KOPT-K1 (cell line): ENCODE measurements around the gene ATXN10.

Source experiments
- H3K27ac ChIP-seq: fragments of 200-600 bp; sonication (generic); 2 replicates; pipeline ENCODE4 v1.5.1; 2016; ENCODE audit warnings: antibody characterized with exemption, mild to moderate bottlenecking, low read depth, low read length; ENCODE audit not compliant: poor library complexity, severe bottlenecking
- H3K36me3 ChIP-seq: fragments of 200-600 bp; sonication (generic); 2 replicates; pipeline ENCODE4 v1.5.1; 2017; ENCODE audit warnings: antibody characterized with exemption, mild to moderate bottlenecking, low read length, moderate library complexity; ENCODE audit not compliant: insufficient read depth
- H3K9me3 ChIP-seq: fragments of 200-600 bp; sonication (generic); 2 replicates; pipeline ENCODE4 v1.5.1; 2017; ENCODE audit warnings: antibody characterized with exemption, low read length, mild to moderate bottlenecking; ENCODE audit not compliant: insufficient read depth, poor library complexity, severe bottlenecking

ATXN10 gene

GRCh38 chr22:45812910-45813309 is 141.3 kb downstream of the ATXN10 start:
- no peak overlapping the region for H3K27ac ChIP-seq
- peaks cover 53% of the 10 kb centered on the region for H3K36me3 ChIP-seq
- no peaks in the 10 kb centered on the region for H3K9me3 ChIP-seq

GRCh38 chr22:45814198-45814597 is 142.6 kb downstream of the ATXN10 start:
- Histone ChIP-seq H3K36me3 (peaks cover 47% of the 10 kb centered on the region), H3K27ac (no peak overlapping the region), H3K9me3 (no peaks in the 10 kb centered on the region)

GRCh38 chr22:45816776-45817175 is 145.1 kb downstream of the ATXN10 start:
- H3K9me3 ChIP-seq, result no peaks in the 10 kb centered on the region
- peaks cover 40% of the 10 kb centered on the region for H3K36me3 ChIP-seq
- no peak overlapping the region for H3K27ac ChIP-seq

- Histone ChIP-seq H3K9me3 (no peaks in the 10 kb centered on the region), H3K36me3 (peaks cover 33% of the 10 kb centered on the region), H3K27ac (no peak overlapping the region)
Measured at GRCh38 chr22:45817745-45818423, 146.2 kb downstream of the ATXN10 start.

DNA sequence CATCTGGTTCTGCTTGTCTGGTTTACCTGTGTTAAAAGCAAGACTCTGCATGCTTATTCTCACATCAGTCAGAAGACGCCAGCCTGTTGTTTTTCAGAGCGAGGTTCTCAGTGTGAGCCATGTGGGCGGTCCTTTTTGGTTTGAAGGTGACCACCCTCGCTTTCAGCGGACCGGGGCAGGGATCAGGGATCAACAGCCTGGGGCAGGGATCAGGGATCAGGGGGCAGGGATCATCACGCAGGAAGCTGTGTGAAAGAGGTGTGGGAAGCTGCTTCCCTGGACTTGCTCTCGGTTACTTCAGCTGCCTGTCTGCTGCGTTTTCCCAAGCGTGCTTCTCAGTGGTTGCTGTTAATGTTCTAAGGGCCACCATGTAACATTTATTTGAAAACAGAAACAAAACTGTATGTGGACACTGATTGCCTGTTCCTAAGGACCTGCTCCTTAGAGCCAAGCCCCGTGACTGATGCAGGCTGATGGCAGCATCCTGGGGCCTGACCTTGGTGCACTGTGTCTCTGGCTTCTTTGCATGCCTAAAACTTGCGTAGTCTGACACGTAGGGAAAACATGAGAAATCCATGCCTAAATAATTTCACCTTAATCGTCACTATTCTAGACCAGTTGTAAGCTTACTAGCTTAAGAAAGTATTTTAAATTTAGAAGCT is 146.9 kb downstream of the ATXN10 start:
- Histone ChIP-seq H3K9me3 (no peaks in the 10 kb centered on the region), H3K27ac (no peak overlapping the region), H3K36me3 (peaks cover 33% of the 10 kb centered on the region)

DNA sequence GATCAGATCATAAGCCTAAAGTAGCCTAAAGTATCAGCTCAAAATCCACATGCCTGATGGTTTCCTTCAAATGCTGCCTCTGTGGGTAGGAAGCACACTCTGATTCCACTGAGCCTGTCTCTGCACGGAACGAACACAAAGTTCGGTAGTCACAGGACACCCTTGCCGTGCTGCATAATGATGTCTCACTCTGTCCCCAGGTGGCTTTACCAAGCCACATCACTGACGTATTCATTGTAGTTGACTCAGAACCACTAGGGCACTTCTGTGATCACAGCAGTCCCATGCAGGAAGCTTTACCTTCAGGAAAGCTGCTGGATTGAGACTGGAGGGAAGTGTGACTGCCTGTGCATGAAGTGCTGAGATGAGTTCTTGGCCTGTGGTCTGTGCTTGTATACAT is 147.7 kb downstream of the ATXN10 start:
- no peak overlapping the region for H3K27ac ChIP-seq
- peaks cover 30% of the 10 kb centered on the region for H3K36me3 ChIP-seq

GRCh38 chr22:45823336-45823735 is 151.7 kb downstream of the ATXN10 start:
- H3K36me3 ChIP-seq, result peaks cover 29% of the 10 kb centered on the region; the same call in 1 of the 2 replicates
- no peak overlapping the region for H3K27ac ChIP-seq
- no peaks in the 10 kb centered on the region for H3K9me3 ChIP-seq

More for the DNA sequence above, 147.7 kb downstream of the ATXN10 start:
- H3K9me3 ChIP-seq, result no peaks in the 10 kb centered on the region

DNA sequence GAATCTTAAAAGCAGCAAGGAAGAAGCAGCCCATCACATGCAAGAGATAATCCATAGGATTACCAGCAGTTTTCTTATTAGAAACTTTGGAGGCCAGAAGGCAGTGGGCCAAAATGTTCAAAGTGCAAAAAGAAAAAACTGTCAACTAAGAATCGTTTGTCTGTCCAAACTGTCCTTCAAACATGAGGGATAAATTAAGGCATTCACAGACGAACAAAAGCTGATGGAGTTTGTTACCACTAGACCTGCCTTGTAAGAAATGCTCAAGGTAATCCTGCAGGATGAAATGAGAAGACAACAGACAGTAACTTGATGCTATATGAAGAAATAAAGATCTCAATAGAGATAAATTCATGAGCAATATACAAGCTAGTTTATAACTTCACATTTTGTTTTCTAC is 154.9 kb downstream of the ATXN10 start:
- peaks cover 27% of the 10 kb centered on the region; the same call in 1 of the 2 replicates for H3K36me3 ChIP-seq
- H3K9me3 ChIP-seq, result no peaks in the 10 kb centered on the region
- no peak overlapping the region for H3K27ac ChIP-seq

- H3K27ac ChIP-seq, result no peak overlapping the region
- peaks cover 34% of the 10 kb centered on the region; the same call in 1 of the 2 replicates for H3K36me3 ChIP-seq
- H3K9me3 ChIP-seq, result no peaks in the 10 kb centered on the region
Measured at GRCh38 chr22:45828841-45829240, 157.2 kb downstream of the ATXN10 start.

- Histone ChIP-seq H3K9me3 (no peaks in the 10 kb centered on the region), H3K27ac (no peak overlapping the region), H3K36me3 (peaks cover 35% of the 10 kb centered on the region; the same call in 1 of the 2 replicates)
Measured at GRCh38 chr22:45830531-45831245, 159.1 kb downstream of the ATXN10 start.

DNA sequence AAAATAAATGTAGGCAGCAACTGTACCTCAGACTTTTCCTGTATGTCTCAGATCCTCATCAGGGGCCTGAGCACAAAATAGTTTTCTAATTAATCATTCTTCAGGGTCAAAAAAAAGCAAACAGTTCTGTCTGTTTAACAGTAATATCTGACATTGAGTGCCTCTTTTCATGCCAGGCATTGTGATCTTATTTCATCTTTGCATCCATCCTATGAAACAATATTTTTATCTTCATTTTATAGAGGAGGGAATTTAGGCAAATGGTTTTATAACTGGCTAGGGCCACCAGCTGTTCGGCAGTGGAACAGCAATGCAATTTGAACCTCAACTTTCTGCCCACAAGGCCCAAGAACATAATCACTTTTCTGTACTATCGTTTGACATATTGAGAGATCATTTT is 159.8 kb downstream of the ATXN10 start:
- Histone ChIP-seq H3K9me3 (no peaks in the 10 kb centered on the region), H3K27ac (no peak overlapping the region), H3K36me3 (peaks cover 35% of the 10 kb centered on the region; the same call in 1 of the 2 replicates)

DNA sequence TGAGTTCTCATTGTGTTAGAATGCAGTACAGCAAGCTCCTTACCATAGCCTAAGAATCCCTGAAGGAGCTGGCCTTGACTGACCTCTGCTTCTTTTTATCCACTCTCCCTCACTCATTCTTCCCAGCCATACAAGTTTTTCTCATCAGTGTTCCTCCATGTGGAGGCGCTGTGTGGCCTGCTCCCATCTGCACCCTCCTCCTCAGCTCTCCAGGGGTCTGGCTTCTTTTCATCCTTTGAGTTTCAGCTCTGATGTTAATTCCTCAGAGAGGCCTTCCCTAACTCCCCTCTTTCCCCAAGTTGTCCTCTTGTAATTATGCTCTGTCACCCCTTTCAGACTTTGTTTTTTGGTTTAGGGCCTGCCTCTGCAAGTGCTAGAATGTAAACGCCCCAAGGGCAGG is 160.5 kb downstream of the ATXN10 start:
- no peak overlapping the region for H3K27ac ChIP-seq
- peaks cover 31% of the 10 kb centered on the region; the same call in 1 of the 2 replicates for H3K36me3 ChIP-seq
- H3K9me3 ChIP-seq, result no peaks in the 10 kb centered on the region

DNA sequence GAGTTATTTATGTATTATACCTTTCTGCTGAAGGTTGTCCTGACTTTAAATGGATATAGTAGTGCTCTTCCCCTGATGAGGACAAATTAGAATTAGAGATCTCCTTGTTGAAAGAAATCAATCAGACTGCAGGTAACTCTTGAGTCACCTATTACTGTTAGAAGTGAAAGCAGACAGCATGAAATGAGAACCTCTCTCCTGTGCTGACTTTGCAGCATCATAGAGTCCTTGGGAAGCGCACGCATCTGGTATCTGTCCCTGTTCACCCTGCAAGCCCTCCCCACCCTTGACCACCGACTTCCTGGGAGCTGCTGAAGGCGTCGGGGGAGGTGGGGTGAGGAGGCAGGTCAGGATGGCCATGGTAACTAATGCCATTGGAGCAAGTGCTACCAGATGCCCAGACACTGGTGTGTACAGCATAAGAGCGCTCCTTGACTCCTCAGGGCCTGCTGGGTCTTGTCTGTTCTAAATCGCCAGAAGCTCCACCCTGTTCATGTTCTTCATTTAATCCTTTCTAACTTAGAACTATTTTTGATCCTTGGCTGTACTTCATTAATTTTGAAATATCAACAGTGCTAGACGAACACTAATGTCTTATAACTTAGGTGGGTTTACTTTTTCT is 161.4 kb downstream of the ATXN10 start:
- peaks cover 23% of the 10 kb centered on the region; the same call in 1 of the 2 replicates for H3K36me3 ChIP-seq
- no peak overlapping the region for H3K27ac ChIP-seq
- H3K9me3 ChIP-seq, result no peaks in the 10 kb centered on the region

- H3K9me3 ChIP-seq, result no peaks in the 10 kb centered on the region
- no peak overlapping the region for H3K27ac ChIP-seq
- peaks cover 23% of the 10 kb centered on the region; the same call in 1 of the 2 replicates for H3K36me3 ChIP-seq
Measured at GRCh38 chr22:45833613-45834012, 162.0 kb downstream of the ATXN10 start.

DNA sequence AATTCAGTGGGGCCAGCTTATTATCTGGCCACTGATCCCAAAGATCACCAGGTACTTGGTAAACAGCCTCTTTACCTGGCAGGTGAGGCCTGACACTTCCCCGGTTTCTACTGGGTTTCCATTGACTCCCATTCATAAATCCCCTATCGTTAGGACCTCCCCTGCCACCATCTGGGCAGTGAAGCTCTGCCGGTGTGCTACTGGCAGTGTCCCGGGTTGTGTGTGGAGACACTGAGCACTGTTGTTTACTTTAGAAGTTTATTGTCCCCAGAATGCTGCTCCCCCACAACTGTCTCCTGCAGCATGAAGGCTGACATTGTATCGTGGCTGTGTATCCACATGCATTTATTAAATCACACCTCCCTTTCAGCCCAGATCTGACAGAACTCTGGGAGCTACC is 162.6 kb downstream of the ATXN10 start:
- Histone ChIP-seq H3K27ac (no peak overlapping the region), H3K9me3 (no peaks in the 10 kb centered on the region), H3K36me3 (peaks cover 23% of the 10 kb centered on the region; the same call in 1 of the 2 replicates)
